ENCODE measurements around the gene ACAN. TPM values are rescaled to one million over a fixed set of nuclear protein-coding genes. Genes with fewer than 3 reads are reported as not detected.
A peak's percentile ranks its signal among the peaks of the same experiment; 100 is the strongest.

The ACAN gene
- total and polyA plus RNA-seq, 7 donors, result 0.06 to 0.69 (median 0.12) TPM

DNA sequence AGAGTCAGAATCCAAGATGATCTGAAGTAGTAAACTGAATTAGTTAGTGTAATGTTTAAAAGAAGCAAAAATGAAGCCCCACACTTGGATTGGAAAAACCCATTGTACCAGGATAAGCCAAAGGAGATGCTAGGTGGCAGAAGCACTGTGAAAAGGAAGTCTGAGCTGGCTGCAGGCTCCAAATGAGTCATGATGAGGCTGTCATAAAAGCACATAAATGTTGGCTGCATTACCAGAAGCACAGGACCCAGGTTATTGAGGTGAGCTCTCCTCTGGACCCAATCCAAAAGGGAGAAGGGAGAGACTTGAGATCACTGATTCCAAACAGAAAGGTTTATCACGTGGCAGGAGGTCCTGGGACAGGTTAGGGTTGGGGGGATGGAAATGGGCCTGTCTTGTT lies 3.2 kb upstream of the ACAN start:
- no peaks in the 10 kb centered on the region for H3K36me3 ChIP-seq (ENCODE audit: insufficient read depth in 1 of 2, low read depth in 1 of 2)
- peaks cover 0 to 71% (median 19%) of the 10 kb centered on the region in 3 donors for H3K27me3 ChIP-seq (ENCODE audit: insufficient read depth in 3 of 3, low read length in 2 of 3)
- no peaks in the 10 kb centered on the region for H3K9me3 ChIP-seq
- H3K4me1 ChIP-seq, result no peaks in the 10 kb centered on the region
- intact Hi-C loops (cut with DNase I), result no loop called here
- H3K4me3 ChIP-seq, result no peak overlapping the region
- no peak for ATAC-seq
- WGBS, 3 donors, result 61 to 64% (median 64%) methylated on average over 1 of the region's 1 CpG
- DNase-seq, result no peak
- TF ChIP-seq, protein P1, sequence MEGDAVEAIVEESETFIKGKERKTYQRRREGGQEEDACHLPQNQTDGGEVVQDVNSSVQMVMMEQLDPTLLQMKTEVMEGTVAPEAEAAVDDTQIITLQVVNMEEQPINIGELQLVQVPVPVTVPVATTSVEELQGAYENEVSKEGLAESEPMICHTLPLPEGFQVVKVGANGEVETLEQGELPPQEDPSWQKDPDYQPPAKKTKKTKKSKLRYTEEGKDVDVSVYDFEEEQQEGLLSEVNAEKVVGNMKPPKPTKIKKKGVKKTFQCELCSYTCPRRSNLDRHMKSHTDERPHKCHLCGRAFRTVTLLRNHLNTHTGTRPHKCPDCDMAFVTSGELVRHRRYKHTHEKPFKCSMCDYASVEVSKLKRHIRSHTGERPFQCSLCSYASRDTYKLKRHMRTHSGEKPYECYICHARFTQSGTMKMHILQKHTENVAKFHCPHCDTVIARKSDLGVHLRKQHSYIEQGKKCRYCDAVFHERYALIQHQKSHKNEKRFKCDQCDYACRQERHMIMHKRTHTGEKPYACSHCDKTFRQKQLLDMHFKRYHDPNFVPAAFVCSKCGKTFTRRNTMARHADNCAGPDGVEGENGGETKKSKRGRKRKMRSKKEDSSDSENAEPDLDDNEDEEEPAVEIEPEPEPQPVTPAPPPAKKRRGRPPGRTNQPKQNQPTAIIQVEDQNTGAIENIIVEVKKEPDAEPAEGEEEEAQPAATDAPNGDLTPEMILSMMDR (IDR thresholded peaks at IDR 0.05), result no peak
- no peak overlapping the region for H3K27ac ChIP-seq

DNA sequence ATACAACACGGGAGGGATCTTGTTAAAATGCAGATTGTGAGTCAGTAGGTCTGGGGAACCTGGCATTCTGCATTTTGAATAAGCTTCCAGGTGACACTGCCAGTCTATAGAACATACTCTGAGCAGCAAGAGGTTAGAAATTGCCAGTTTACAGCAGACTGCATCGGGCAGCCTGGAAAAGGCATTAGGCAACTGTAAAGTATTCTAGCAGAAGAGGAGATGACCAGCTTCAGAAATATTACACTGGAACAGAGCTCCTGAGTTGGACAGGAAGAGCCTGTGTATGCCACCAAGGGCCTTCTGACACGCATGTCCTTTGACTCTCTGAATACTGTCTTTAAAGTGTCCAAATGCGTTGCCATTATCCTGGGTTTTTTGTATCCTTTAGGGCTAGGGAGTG lies 2.5 kb upstream of the ACAN start:
- ATAC-seq (no peak), DNase-seq (no peak)
- Histone ChIP-seq H3K27ac (no peak overlapping the region), H3K4me3 (no peak overlapping the region), H3K27me3 (ENCODE audit: insufficient read depth in 3 of 3, low read length in 2 of 3) (peaks cover 0 to 72% (median 20%) of the 10 kb centered on the region in 3 donors), H3K36me3 (ENCODE audit: insufficient read depth in 1 of 2, low read depth in 1 of 2) (no peaks in the 10 kb centered on the region), H3K9me3 (no peaks in the 10 kb centered on the region), H3K4me1 (no peaks in the 10 kb centered on the region)
- 76 to 82% (median 80%) methylated on average over 4 of the region's 4 CpGs for WGBS, 3 donors
- TF ChIP-seq, protein P1 (IDR thresholded peaks at IDR 0.05), result no peak
- intact Hi-C loops (cut with DNase I), result no loop called here

DNA sequence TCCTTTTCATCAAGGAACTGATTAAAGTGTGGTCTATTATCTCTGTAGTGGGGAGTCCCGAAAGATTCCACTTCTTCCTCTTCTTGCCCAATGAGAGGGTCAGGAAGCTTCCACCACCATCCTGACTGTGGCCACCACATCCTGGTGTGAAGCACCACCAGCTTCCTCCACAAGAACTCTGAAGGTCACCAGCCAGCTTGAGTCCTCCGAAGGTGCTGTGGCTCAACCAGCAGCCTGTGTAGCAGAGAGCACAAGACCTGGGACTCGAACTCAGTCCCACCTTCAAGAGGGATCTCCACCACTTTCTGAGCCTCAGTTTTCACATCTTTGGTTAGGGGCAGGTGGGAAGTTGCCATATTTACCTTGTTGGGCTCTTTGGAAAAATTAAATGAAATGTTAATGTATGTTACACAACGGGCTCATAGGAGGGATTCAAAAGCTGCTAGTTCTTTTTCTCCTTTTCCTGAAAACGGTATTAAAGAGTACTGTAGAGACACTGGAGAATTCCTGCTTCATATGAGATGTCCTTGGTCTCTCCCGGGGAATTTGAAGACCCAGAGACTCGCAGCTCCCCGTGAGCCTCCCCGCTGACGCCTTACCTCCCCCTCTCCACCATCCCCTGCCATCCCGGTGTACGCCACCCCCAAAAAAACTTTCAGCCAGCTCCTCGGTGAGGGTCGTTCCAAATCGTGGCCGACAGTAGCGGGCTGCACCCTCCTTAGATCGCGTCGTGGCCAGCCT lies 816 bp upstream of the ACAN start:
- H3K4me3 ChIP-seq, result peak overlapping the region; percentile 44
- intact Hi-C loops (cut with DNase I), result no loop called here
- WGBS, 3 donors, result 12 to 15% (median 13%) methylated on average over 20 of the region's 20 CpGs
- ATAC-seq, result no peak
- H3K27ac ChIP-seq, result no peak overlapping the region
- H3K27me3 ChIP-seq (ENCODE audit: insufficient read depth in 3 of 3, low read length in 2 of 3), result peaks cover 0 to 79% (median 24%) of the 10 kb centered on the region in 3 donors
- no peaks in the 10 kb centered on the region for H3K4me1 ChIP-seq
- TF ChIP-seq, protein P1 (IDR thresholded peaks at IDR 0.05), result no peak
- no peaks in the 10 kb centered on the region for H3K36me3 ChIP-seq (ENCODE audit: insufficient read depth in 1 of 2, low read depth in 1 of 2)
- no peak for DNase-seq
- no peaks in the 10 kb centered on the region for H3K9me3 ChIP-seq

DNA sequence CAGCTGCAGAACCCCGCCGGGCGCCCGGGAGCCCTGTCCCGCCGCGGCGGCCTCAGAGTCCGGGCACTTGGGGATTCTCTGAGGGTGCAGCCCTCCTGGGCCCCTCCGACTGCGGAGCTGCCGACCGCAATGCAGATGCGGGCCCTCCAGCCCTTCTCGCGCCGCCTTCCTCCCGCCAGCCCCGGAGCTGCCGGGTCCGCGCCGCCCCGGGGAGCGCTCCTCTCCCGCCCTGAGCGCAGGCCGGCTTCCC lies 320 bp upstream of the ACAN start:
- no peaks in the 10 kb centered on the region for H3K9me3 ChIP-seq
- TF ChIP-seq, protein P1 (IDR thresholded peaks at IDR 0.05), result no peak
- no peak overlapping the region for H3K27ac ChIP-seq
- H3K4me1 ChIP-seq, result no peaks in the 10 kb centered on the region
- ATAC-seq (no peak), DNase-seq (no peak)
- 0 to 1% (median 1%) methylated on average over 19 to 28 of the region's 28 CpGs for WGBS, 3 donors
- peak overlapping the region; percentile 44 for H3K4me3 ChIP-seq
- H3K27me3 ChIP-seq (ENCODE audit: insufficient read depth in 3 of 3, low read length in 2 of 3), result peaks cover 0 to 79% (median 24%) of the 10 kb centered on the region in 3 donors
- intact Hi-C loops (cut with DNase I), result no loop called here
- no peaks in the 10 kb centered on the region for H3K36me3 ChIP-seq (ENCODE audit: insufficient read depth in 1 of 2, low read depth in 1 of 2)

DNA sequence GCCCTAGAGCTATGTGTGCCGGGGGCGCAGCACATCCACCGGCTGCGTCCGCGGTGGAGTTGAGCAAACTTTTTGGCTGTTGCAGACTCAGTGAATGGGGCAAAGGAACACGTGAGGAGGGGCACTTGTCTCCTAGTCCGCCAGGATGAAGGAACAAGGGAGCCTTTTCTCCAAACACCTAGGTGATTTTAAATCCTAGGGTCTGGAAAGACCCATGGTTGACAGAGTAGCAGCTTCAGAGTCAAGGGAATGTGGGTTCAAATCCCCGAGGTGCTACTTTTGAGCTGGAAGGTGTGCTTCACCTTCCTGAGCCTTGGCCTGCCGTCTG lies 648 bp downstream of the ACAN start:
- H3K27ac ChIP-seq, result no peak overlapping the region
- H3K9me3 ChIP-seq, result no peaks in the 10 kb centered on the region
- no peaks in the 10 kb centered on the region for H3K36me3 ChIP-seq (ENCODE audit: insufficient read depth in 1 of 2, low read depth in 1 of 2)
- ATAC-seq (no peak), DNase-seq (no peak)
- TF ChIP-seq, protein P1 (IDR thresholded peaks at IDR 0.05), result no peak
- peaks cover 0 to 74% (median 22%) of the 10 kb centered on the region in 3 donors for H3K27me3 ChIP-seq (ENCODE audit: insufficient read depth in 3 of 3, low read length in 2 of 3)
- H3K4me1 ChIP-seq, result no peaks in the 10 kb centered on the region
- 15 to 20% (median 17%) methylated on average over 10 of the region's 10 CpGs for WGBS, 3 donors
- intact Hi-C loops (cut with DNase I), result no loop called here
- H3K4me3 ChIP-seq, result peak overlapping the region; percentile 44

Data from psoas muscle (tissue), 8 donors.